GM18873 (cell line): ENCODE data around the gene MLIP.
A peak's percentile ranks its signal among the peaks of the same experiment; 100 is the strongest.
"Not testable (repeated sequence)": the region's sequence is repeated elsewhere in the genome, so short reads cannot be mapped to it uniquely, and the experiment has no call there.

ENCODE experiments used
- ATAC-seq: cut with Tn5 transposase; IDR thresholded peaks from one replicate; pipeline ENCODE4 v1.9.1; 2021; ENCODE audit warnings: mild to moderate bottlenecking, moderate library complexity, moderate number of reproducible peaks; ENCODE audit not compliant: unreplicated experiment, low FRiP score

The MLIP gene

DNA sequence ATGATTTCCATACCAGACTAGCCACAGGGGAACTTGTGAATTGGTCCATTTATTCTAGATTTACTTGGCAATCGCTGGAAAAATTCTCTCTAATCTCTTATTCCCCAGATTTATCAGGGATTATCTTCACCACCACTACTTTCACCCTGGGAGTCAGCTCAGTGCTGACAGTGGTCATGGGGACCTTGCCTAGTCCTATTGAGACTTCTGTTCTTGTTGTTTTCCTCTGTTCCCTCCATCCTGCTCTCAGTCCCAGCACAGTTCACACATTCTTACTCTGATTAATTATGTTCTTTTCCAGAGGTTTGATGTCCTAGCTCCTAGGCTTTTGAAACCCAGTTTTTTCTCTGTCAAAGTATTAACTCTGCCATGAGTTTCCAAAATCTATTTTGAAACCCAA, 103.0 kb downstream of the MLIP start:
- no peak for ATAC-seq

DNA sequence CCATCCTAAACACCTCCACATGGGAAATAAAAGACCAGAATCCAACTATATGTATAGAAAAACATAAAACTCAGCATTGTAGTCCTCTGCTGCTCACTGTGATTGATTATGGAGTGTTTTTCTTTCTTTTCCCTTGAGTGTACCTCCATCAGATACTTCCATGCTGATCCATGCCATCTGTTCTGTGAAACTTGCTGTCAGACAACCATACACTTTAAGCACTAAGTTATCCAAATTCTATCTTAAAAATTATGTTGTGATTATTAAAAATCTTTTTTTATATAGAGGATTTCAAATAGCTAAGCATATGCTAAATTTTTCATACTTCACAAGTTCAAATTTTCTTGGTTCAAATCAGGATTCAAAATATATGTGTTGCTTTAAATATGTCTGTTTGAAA, 105.1 kb downstream of the MLIP start:
- ATAC-seq, result no peak

DNA sequence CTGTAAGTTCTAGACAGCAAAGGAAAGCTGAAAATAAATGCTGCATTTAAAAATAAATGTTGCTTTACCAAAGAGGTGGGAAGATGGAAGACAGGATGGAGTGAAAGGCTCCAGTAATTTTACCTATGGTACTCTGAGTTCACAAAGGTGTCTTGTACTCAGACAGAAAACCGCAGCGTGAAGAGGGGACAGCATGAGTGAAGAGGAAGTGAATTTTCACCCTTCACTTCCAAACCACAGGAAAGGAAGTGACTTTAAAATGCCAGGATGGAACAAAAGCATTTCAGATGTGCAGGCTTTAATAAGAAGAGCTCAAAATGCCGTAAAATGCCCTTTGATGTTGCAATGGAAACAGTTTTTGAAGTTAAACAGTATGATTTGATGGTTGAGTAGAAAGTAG, 105.8 kb downstream of the MLIP start:
- no peak for ATAC-seq

DNA sequence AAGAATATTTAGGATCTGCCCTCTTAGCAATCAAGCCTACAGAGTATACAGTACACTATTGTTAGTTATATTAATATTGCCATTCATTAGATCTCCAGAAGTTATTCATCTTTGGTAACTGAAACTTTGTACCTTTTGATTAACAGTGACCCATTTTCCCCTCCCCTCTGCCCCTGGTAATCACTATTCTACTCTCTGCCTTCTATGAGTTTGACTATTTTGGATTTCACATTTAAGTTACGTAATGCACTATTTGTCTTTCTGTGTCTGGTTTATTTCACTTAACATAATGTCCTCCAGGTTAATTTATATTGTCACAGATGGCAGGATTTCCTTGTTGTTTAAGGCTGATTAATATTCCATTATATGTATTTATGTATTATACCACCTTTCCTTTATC, 111.0 kb downstream of the MLIP start:
- ATAC-seq, result no peak

DNA sequence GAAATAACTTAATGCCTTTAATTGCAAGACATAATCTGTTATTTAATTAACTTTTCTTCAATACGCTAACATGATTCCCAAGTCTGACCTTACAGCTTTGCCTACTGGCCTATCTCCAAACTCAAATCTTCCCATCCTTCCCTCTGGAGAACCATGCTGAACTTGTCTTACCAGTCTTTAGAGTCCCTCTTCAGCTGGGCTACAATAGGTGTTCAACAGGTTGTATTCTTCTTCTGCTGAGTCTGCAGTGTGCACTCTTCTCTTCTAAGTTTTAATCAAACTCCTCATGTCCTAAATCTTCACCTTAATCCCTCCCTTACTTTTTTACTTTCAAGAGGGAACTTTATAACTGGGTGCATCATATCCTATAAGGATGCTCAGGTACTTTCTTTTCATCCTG, 121.5 kb downstream of the MLIP start:
- no peak for ATAC-seq

DNA sequence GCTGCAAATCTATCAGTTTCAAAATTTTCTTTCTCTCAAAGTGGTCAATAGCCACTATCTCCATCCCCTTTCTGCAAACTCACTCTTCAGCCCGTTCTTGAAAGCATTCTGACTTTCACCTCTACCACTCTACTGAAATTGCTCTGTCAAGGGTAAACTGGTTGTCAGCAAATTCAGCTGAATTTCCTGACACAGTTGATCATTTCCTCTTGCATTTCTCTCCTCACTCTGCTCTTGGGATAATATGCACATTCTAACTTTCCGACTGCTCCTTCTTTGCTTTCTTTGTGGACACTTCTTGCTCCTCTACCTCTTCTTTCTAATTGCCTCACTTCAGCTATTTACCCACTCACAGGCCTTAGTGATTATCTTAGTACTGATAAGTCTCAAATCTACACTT, 123.3 kb downstream of the MLIP start:
- no peak for ATAC-seq

DNA sequence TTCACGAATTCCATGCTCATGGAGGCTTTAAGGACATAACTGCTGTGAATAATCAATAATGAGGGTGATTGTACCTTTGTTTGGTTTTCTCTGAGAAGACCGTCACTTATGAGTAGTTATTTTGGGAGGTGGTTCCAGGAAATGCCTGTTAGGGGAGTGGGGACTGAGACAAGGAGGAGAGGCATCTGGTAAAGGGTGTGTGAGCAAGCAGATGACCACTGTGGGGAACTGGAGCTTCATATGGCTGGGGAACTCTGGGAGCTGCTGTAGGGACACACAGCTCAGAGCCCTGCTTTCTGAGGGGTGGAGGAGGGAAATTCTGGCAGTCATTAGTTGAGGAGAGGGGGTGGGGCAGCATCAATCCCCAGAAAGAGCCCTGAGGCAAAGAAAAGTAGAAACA, 125.7 kb downstream of the MLIP start:
- no peak for ATAC-seq

DNA sequence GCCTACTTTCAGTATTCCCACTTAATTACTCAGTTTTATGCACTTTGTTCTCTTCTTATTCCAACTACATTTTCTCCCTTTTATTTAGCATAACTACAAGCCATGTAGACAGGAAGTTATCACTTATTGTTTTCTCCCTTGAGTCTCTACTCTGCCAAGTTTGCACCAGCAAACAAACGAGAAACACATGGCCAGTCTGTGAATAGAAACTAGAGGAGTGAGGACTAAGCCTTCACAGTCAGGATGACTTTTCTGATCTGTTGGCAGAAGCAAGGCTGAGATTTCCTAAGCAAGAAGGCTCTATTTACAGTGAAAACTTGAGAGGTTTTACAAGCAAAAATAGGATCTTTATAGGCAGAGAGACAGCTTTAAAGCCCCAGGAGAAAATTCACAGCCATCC, 127.2 kb downstream of the MLIP start:
- no peak for ATAC-seq

DNA sequence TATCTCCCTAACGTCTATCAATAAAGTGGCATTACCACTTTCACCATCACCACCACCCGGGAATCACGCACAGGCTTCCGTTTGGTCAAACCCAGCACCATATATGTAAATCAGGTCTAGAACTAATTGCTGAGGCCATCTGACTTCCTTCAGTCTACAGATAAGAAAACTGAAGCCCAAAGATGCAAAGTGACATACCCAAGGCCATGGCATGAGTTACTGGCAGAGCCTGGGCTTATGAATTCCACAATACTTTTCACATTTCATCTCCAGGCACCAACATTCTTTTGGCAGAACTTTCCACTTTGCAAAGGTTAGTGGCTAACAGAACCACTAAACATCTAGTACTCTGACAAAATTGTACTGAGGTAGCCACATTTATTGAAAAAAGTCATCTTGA, 132.5 kb downstream of the MLIP start:
- no peak for ATAC-seq

DNA sequence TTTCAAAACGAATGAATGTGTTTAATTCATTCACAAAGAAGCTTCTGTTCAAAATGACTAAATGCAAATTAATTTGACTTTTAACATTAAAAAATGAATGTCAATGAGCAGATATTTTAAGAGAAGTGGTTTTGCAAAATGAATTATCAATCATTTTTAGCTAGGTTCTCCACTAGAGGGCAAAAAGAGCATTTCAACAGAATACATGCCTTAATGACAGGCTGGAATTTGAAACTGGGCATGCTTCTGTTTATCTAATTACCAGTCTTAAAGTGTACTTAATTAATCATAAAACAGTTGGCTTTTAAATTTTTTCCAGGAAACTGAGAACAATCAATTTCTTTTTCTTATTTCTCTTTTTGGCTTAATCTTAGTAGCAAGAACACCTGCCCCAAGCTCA, 133.2 kb downstream of the MLIP start:
- no peak for ATAC-seq

DNA sequence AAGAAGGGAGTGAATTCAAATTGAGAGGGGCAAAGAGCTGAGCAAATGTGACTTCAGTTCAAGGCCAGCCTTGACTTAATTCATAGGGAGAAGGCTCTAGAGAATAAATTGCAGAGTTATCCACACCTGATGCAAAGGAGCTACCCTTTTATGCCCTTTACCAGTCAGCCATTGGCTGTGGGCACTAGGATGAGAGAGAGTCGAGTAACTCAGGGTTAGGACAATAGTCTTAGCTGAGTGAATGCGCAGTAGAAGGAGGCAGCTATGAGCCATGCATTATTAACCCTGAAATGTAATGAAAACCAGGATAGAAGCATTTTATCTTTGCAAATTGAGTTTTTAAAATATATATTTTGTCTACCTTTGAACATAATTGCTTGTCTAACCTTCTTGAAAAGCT, 134.0 kb downstream of the MLIP start:
- ATAC-seq, result no peak

DNA sequence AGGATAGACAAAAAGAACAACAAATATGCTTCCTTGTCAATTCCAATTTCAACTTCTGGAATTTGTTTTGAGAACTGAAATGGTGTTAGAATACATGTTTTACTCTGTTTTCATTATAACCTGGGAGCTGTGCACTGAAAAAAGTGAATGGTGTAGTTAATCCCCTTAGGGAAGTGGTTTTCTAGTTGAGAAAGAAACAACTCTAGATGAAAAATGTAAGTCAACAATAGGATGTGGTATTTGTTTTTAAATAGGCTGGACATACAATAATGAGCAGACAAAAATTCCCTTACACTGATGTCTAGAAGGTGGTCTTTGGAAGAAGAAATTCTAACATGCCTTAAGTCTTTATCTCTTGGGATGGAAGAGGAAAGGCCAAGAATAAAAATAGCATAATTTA, 137.1 kb downstream of the MLIP start:
- ATAC-seq, result peak; percentile 45

DNA sequence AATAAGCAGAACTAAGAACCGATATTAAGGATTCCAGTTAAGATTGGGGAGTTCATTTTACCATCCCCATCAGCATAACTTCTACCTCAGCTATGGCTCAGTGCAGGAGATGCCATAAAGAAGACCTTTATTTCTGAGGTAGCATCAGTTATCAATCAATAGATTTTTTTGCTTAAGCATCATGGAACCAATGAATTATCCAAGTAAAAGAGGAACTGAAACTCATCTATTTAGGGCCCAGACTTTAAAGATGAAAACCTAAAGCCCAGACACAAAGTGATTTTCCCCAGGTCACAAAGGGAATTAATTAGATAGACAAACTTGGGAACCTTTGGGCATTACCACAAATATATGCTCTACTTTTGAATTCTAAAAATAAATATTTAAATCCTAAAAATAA, 137.8 kb downstream of the MLIP start:
- ATAC-seq, result no peak

DNA sequence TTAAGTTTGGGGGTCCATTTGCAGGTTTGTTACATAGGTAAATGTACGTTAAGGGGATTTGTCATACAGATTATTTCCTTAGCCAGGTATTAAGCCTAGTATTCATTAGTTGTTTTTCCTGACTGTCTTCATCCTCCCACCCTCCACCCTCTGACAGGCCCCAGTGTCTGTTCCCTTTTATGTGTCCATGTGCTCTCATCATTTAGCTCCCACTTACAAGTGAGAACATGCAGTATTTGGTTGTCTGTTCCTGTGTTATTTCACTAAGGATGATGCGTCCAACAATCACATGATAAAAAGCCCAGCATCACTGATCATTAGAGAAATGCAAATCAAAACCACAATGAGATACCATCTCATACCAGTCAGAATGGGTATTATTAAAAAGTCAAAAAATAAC, 138.6 kb downstream of the MLIP start:
- not testable (repeated sequence) for ATAC-seq

DNA sequence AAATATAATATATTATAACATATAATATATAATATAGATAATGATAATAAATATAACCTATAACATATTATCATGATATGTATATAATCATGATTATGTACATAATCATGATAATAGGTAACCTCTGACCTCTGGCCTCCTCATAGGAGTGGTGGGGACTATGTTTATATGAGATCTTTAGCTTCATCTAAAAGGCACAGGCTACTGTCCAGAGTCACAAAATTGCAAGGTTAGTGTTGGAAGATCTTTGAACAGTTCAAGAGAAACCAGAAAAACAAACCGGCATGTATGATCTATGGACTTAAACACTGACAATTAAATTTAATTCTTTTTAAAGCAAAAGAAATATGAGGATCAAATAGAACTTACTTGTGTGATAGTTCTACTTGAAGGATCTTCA, 141.3 kb downstream of the MLIP start:
- no peak for ATAC-seq

DNA sequence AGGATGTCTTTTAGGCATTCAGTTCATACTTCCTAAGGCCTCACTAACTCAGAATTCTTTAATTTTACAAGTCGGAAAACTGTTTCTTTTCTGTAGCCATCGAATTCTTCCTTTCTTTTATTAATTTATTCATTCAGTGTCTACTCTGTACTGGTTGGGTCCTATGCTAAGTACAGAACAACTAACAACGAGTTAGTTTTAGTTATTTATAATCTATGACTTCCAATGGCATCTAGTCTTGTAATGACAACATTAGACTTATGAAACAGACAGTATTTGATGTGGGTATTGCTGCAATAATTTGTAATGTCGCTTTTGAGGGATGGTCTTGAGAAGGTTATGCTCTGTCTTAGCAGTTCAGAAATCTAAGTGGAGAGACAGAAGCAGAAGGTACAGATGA, 141.7 kb downstream of the MLIP start:
- no peak for ATAC-seq

DNA sequence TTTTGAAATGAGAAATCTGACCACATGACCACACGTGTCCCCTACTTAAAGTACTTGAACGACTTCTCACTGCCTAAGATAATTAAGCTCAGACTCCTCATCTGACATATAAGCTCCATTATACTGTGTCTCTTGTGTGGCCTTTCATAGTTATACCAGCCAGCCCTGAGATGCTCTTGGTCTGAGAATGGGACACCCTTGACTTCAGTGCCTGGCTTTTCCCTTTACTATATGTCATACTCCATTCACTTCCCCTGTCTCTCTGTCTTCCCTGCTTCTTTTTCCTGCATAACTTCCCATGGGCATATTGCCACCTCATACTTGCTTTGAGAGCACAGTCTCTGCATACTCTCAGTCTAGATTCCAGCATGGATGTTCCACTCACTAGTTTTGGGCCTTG, 143.6 kb downstream of the MLIP start:
- no peak for ATAC-seq

DNA sequence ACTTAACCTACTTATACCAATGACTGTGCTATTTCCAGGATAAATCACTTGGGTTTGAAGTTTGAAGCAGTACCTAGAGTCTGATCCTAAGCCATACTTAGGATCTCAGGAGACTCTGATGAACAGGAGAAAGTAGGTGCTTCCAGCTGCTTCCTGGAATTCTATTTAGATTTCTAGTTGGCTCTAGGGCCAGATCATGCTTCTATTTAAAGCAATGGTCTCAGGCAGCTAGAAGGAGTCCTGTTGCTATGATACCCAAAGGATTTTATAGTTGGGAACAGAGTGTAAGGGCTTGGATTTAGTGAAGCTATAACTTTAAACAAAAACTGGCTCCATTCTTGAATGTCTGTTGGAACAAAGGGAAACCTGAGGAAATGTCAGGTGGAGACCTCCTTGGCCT, 144.6 kb downstream of the MLIP start:
- ATAC-seq, result no peak

DNA sequence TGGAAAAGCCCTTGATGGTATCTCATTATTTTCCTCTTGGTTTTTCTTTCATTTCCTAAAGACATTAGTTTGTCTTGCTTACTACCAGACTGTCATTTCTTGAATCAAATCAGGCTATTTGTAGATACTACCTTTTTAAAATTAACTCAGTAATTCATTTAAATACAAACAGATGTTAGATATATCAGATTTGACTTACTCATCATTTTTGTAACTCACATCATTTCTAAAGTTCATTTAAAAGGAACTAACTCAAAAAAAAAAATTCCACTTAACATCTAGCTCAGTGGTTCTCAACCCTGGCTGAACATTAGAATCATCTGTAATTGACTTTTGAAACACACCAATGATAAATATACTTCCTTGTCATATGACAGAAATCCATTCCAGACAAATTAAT, 148.8 kb downstream of the MLIP start:
- no peak for ATAC-seq

DNA sequence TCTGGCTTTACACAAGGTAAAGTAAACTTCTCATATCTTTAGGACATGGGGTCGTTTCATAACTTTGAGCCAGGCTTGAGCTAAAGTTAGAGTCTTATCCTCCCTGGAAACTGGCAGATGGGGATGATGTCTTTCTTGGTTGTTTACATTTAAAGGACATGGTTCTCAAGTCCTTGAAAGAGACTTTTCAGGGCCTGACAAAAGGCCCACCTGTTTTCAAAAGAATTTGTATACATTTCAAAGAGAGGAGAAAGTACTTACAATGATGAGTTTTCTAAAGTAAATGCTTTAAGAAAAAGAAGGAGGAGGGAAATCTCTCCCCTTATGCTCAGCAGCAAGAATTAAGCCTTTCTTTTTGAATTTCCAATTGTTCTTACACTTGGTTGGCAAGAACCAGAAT, 151.3 kb downstream of the MLIP start:
- no peak for ATAC-seq

DNA sequence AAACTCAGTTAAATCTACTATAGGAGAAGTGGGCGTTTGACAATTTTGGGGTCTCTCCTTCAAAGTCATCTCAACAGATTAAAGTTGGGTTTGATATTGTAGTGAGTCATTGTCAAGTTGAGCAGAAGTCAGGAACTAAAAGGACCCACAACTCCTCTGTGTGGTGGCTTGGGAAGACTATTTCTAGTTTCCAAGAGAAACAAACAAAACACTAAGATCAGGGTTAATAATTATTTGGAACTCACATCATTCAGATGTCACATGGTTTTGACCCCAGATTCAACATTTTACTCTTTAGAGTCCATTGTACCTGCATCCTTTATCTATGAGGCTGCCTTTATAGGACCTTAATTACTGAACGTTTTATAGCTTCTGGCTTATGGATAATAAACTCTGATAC, 151.7 kb downstream of the MLIP start:
- ATAC-seq, result no peak

DNA sequence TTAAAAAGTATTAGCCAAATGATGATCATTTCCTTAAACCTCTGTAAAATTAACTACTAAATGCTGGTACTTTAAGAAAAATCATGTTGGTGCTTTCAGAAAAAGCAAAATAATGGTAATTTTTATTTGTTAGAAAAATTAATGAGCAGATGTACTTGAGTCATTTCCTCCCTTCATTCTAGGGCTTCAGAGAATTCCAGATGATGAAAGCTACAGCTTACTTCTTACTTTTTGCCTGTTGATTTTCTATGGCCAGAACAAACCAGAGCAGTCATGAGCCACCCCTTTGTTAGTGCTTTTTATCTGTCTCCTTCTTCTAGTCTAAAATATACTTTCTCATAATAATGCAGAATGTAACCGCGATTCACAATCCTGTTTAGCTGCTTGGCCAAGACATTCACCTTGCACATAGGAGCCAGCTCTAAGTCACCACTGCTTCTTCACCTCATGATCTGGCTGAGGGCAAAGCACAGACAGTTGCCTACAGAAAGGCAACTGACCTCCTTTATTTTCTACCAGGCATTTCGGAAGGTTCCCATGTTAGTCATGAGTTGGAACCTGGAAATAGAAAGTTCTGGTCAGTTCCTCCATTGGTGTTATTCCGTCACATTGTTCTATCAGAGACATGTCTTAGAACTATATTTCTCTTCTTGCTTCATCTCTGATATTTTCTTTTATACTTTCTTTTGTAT, 153.5 kb downstream of the MLIP start:
- no peak for ATAC-seq

DNA sequence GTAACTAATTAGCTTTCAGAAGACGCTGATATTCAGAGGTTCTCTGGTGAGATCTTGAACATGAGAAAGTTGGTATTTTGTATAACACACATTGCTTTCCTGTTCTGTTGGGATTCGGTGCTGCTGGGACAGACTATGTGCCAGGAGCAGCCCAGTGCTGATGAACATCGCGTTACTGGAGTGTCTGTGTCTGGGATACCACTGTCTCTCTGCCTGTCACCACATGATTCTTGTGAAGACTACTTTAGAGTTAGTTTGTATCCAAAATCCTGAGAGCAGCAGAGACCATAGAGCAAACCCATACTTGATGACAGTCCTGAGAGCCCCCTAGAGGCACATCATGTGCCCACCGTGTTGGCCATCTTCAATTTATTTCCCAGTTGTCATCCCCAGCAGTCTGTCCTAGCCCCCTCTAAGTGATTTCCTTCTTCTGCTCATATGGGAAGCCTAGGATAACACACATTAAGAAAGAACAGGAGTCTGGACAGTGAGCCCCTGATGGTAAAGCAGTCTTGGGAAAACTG, 155.2 kb downstream of the MLIP start:
- ATAC-seq, result no peak
